ENCODE results near the gene KCTD13.
"Not testable (repeated sequence)": the region's sequence is repeated elsewhere in the genome, so short reads cannot be mapped to it uniquely, and the experiment has no call there.

Gene KCTD13

DNA sequence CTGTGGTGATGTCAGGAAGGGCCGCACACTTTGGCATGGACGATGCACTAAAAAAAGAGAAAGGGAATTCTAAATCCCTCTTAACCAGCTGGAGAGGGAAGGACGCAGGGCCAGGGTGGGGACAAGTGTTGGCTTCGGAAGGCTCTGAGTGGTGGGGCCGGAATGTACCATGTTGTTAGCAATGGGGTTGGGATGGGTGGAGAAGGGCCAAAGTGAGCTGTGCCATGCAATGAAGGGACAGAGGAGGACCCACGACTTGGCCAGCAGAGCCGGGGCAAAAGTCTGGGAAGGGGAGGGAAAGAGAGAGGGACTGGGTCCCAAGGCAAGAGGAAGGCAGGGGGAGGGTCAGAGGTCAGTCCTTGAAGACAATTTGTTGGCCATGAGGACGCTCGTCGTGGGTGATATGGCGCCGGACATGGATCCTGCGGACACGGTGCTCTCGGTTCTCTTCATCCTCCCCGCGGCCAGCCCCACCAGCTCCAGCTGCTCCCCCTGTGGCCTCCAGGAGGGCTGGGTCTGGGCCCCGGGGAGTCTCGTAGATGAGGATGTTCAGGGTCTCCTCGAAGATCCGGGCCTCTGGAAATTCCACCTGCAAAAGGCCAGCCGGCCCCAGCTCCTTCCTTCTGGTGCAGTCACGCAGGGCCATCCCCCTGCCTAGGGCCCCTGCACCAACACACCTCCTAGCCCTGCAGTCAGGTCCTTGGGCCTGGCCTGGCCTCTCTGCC, 19.3 kb downstream of the KCTD13 start:
- DNase-seq (ENCODE audit: low read depth) = no peak

DNA sequence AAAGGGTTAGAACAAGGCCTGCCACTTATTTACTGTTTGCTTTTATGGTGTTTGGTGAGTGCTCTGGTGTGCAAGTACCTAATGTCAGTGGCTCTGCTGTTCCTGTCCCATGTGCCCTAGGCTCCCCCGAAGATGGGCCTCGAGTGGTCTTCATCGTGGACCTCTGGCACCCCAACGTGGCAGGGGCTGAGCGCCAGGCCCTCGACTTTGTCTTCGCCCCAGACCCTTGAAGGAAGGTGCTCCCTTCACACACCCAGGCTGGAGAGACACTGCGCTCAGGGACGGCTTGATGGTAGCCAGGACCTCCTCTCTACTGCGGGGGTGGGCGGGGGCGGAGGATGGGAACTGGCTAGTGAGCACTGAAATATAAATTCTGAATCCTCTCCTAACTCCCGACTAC, 20.4 kb downstream of the KCTD13 start:
- DNase-seq (ENCODE audit: low read depth) = no peak

DNA sequence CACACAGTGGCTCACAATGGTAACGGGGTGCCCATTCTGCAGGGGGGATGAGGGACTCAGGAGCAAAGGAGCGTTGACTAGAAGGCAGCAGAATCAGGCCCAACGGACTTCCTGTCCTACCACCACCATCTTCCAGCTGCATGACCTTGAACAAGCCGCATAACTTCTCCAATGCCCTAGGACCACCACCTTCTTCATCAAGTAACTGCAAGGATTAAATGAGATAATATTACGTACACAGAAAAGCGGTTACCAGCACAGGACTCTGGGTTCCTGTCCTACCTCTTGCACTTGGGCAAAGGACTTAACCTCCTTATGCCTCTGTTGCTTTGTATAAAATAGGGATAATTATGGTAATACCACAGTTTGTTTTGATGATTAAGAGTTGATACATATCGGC, 21.1 kb downstream of the KCTD13 start:
- DNase-seq (ENCODE audit: low read depth) = no peak

DNA sequence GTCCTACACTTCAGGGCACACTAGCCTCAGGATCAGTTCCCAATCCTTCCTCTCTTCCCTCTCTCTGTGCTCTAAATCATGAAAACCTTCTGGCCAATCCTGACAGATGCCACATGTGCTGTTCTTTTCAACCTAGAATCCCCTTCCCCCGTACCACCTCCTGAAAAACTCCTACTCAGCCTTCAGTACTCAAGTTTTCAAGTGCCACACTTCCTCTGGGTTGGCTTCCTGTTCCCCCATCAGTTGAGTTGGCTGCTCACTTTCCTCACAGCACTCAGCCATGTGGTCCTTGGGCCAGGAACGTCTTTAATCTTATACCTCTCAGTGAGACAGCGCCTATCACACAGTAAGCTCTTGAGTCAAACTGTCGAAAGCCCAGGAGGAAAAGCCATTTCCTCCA, 22.4 kb downstream of the KCTD13 start:
- DNase-seq (ENCODE audit: low read depth) = no peak

DNA sequence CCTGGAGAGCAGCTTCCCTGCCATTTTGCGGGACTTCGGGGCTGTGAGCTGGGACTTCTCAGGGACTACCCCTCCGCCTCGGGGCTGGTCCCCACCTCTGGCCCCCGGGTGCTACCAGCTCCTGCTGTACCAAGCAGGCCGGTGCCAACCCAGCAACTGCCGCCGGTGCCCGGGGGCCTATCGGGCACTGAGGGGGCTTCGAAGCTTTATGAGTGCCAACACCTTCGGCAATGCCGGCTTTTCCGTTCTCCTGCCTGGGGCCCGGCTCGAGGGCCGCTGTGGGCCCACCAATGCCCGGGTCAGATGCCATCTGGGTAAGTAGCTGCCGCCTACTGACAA, 24.4 kb downstream of the KCTD13 start:
- DNase-seq (ENCODE audit: low read depth) = no peak

DNA sequence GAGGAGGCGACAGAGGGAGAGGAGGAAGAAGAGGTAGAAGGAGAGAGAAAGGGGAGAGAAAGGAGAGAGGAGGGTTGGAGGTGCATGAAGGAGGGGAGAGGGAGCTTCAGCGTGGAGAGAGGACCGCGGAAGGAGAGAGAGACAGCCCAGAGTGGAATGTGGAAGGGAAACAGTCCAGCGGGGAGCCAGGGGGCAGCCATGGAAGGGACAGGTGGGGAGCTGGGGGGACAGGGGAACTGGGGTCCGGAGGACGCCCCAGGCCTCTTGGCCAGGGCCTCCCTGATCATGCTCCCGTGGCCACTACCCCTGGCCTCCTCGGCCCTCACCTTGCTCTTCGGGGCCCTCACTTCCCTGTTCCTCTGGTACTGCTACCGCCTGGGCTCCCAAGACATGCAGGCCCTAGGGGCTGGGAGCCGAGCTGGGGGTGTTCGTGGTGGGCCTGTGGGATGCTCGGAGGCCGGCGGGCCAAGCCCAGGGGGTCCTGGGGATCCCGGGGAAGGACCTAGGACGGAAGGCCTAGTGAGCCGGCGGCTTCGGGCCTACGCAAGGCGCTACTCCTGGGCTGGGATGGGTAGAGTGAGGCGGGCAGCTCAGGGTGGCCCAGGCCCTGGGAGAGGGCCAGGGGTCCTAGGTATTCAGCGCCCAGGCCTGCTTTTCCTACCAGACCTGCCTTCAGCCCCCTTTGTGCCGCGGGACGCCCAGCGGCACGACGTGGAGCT, 25.0 kb downstream of the KCTD13 start:
- DNase-seq (ENCODE audit: low read depth) = no peak

DNA sequence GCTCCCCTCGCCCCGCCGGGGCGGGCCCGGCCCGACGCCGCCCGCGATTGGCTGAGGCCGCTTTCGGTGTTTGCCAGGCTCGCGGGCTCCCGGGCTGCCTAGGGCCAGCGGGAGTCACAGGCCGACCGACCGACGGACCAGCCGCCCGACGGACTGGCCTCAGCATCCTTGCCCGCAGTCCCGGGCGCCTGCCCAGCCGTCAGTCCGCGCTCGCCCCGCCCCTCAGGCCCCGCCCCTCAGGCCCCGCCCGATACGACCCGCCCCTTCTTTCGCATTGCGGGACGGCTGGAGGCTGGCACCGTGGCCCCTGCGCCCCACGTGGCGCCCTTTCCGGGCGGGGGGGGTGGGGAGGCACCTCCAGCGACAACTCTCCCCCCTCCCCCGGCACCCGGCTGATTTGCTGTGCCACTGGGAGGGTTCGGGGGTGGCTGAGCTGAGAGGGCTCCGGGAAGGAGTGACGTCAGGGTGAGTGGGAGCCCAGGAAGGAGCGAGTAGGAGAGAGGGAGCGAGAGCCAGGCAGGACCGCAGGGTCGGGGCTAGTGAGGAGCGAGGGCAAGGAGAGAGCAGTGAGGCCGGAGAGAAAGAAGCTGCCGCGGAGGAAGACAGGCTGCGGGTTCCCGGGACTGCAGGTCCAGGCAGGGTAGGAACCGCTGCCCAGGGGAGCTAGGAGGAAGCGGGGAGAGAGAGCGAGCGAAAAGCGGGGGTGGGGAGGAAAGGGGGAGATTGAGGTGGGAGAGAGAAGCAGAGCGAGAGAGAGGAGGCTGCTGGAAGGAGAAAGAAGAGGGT, 25.7 kb downstream of the KCTD13 start, which contains the start of gene ASPHD1:
TSS of gene ASPHD1 (plus strand) at position 387 of the 786 bp plus-strand sequence. CDS start 484 bp downstream, outside the sequence.
- peak; percentile 47 for DNase-seq (ENCODE audit: low read depth)

DNA sequence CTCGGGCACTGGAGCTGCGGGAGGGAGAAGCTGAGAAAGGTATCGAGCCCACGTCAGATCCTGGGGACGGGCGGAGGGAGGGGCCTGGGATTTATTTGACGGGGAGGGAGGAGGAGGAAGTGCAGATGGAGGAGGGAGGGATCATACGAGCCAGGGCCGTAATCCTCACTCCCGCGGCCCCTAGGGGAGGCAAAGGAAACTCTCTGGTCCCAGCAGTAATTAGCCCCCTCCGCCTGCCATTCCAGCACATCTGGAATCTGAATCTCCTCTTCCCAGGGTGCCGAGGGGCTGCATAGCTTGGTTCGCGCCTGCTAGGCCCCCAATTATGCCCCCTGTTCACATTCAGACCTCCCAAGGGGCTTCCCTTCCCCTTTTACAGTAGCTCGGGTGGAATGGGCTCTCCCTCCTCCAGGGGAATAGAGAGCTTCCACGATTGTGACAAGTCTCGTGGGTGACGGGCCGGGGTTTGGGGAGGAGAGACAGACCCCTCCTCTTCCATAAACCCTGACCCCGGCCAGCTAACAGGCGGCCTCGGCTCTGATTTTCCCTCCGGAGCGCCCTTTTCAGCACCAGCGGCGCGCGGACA, 26.4 kb downstream of the KCTD13 start, which contains the start of gene SEZ6L2:
TSS of gene SEZ6L2 (minus strand) at position 35 of the 586 bp plus-strand sequence. CDS start 531 bp downstream, outside the sequence.
- DNase-seq (ENCODE audit: low read depth) = peak; percentile 74

DNA sequence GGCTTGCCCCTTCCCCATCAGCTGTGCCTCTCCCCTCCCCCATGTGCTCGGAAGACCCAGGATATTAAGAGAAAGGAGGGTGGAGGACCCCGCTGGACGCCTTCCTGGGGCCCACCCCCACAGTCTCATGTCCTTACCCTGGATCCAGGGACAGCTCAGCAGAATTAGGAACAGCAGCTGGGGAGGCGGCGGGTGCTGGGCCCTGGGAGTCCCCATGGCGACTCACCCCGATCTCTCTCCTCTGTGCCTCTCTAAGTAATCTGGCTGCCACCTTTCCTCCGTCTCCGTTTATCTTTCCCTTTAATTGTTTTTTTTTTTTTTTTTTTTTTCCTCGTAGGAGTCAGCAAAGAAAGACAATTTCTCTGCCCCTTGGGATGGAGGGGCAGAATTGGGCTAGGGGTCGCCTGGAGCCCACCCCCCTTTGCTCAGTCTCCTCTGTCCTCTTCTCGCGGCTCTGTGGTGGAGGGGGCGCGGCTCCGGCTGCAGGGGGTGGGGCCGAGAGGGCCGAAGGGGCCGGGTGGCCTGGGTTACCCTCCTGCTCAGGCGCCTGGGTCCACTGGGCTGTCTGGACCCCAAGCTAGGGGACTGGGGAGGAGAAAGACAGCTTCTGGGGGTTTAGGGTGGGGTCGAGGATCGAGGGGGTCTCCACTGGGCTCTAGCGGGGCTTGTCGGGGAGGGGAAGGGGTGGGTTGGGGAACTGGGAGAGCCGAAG, 27.1 kb downstream of the KCTD13 start:
- DNase-seq (ENCODE audit: low read depth) = no peak

DNA sequence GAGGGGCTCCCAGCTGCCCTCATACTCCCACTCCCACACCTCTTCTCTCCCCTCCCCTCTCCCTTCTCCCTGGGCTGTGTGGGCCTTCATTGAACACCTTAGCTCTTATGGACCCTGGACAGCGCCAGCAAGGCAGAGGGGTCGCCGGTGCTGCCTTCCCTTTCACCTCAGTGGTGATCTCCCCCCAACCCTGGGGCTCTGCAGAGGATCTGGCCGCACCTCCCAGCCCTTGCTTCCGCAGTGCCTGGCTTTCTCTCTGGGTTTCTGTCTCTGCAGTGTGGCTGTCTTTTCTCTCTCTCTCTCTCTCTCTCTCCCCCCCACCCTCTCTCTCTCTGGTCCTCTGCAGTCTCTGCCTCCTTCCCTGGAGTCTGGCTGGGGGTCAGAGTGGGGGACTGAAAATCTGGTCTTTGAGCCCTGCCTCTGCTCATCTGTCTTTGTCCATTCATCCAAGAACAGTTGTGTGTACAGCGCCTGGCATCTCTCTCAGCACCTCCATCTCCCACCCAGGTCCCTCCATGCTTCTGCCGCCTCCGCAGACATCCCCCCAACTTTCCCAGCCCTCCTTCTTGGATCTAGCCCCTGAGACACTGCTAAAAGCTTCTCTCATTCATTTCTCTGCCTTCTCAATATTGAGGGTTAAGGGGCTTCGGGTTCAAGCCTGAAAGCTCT, 27.8 kb downstream of the KCTD13 start:
- no peak for DNase-seq (ENCODE audit: low read depth)

DNA sequence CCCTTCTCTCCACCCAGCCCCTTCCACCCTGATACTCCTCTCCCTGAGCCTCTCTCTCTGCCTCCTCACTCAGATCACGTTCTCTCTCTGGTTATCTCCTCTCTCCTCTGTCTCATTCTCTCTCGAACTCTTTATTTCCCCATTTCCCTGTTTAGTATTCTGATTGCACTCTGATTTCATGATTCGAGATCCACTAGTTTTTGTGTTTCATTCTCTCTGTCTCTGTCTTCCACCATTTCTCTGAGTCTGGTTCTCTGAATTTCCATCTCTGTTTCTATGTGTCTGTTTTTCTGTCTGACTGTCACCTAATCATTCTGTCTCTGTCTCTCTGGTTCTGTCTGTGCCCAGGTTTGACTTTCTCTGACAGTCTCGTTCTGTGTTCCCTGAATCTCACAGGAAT, 28.7 kb downstream of the KCTD13 start:
- no peak for DNase-seq (ENCODE audit: low read depth)

DNA sequence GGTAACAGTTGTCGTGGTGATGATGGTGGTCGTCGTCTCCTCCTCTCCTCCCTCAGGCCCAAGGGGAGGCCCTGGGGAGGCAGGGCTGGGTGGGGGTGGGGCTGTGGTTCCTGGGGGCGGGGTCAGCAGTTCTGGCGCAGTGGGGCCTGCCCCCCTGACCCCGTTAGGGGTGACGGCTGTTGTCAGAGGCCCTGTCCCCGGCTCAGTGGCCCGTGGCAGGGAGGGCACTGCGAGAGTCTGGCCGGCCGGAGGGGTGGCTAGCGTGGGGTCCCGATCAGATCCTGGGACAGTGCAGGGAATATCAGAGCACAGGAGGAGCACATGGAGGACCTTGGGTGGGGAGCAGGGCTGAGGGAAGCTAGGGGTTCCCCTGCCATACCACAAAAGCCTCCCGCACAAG, 29.2 kb downstream of the KCTD13 start:
- DNase-seq (ENCODE audit: low read depth) = no peak

DNA sequence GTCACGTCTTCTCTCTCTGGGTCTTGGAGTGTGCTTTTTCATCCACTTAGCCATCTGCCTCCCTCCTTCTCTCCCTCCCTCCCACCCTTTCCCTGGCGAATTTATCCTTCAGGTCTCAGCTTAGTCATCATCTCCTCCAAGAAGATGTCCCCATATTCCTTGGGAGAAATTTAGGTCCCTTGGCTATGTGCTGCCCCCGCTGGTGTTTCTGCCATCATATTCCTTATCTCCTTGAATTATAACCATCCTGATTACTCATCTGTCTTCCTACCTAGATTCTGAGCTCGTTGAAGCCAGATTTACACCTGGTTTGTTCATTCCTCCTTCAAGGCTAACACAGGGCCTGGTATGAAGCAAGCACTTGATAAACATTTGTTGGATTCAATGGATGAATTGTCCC, 31.7 kb downstream of the KCTD13 start:
- DNase-seq (ENCODE audit: low read depth) = no peak

DNA sequence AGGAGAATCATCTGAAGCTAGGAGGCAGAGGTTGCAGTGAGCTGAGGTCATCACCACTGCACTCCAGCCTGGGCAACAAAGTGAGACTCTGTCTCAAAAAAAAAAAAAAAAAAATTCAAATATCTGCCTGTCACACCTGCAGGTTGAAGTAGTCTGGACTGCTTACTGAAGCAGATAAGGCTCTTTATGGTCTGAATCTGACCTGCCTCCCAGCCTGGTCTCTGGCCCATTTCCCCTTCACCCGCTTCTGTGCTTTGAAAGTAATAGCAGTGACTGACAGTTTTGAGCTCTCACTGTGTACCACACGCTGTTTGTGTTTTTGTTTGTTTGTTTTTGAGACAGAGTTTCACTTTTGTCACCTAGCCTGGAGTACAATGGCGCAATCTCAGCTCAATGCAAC, 32.5 kb downstream of the KCTD13 start:
- no peak for DNase-seq (ENCODE audit: low read depth)

DNA sequence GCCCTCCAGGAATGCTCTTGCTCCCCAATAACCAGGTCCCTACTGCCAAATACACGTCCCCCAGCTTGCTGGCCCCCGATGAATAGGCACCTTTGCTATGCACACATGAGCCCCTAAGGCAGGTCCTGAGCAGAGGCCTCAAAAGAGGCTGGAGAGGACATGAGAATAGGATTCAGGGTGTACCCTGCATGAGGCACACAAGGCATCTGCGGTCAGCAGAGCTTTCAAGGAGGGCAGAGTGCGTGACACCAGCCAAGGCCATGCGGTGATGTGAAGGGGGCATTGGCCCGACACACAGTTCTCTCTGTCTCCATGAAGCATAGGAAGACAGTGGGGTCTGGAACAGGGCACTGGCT, 33.6 kb downstream of the KCTD13 start:
- no peak for DNase-seq (ENCODE audit: low read depth)

DNA sequence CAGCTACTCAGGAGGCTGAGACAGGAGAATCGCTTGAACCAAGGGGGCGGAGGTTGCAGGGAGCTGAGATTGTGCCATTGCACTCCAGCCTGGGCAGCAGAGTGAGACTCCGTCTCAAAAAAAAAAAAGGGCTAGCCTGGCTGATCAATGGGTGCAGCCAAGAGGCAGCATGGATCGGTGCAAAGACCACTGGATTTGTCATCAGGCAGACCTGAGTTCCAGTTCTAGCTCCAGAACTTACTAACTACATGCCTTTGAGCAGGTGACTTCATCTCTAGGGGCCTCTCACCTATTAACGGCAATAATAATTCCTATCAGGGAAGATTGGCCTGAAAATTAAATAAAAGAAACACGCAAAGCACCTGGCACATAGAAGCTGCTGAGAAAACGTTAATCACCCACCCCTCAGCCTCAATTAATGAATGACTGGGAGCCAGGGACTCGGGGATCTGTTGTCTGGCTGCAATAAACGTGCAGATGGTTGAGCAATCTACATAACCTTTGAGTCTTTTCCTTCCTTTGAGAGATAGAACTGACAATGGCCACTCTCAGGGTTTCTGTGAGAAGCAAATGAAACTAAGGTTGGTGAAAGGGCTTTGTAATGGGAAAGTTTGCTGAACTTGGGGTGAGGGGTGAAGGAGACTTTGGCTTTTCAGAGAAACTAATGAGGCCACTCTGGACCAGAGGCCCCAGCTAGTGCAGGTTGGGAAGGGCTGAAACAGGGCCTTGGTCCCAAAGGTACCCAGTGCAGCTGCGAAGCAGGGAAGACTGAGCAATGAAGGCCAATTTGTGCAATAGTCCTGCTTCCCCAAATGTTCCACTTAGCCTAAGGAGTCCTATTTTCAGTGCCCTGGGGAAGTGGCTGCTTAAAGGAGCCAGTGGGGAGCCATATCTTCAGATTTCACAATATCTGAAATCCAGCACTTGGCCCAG, 34.2 kb downstream of the KCTD13 start:
- no peak for DNase-seq (ENCODE audit: low read depth)

DNA sequence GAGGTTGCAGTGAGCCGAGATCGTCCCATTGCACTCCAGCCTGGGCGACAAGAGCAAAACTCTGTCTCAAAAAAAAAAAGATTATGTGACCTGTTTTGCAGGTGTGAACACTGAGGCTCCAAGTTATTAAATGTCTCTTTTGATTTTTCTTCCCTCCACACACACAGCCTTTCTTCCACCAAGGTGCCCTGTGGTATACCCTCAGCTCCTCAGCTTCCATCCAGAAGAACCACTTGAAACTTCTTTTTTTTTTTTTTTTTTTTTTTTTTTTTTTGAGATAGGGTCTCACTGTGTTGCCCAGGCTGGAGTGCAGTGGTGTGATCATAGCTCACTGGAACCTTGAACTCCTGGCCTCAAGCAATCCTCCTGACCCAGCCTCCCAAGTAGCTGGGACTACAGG, 36.7 kb downstream of the KCTD13 start:
- DNase-seq (ENCODE audit: low read depth) = not testable (repeated sequence)

DNA sequence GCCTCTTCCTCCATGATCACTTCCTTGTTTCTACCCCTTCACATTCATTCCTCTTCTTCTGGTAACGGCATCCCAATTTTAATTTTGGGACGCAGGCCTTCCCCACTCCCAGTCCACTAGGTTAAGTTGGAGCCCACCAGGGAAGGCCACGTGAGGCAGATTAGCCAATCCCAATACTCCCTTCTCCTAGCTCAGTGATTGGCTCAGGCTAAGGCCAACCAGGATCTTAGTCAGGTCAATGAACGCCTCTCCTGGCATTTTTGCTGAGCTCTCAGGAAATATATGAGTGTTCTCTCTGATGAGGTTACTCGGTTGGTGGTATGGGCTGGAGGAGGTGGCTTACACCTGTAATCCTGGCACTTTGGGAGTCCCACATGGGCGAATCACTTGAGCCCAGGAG, 42.0 kb downstream of the KCTD13 start:
- DNase-seq (ENCODE audit: low read depth) = no peak

DNA sequence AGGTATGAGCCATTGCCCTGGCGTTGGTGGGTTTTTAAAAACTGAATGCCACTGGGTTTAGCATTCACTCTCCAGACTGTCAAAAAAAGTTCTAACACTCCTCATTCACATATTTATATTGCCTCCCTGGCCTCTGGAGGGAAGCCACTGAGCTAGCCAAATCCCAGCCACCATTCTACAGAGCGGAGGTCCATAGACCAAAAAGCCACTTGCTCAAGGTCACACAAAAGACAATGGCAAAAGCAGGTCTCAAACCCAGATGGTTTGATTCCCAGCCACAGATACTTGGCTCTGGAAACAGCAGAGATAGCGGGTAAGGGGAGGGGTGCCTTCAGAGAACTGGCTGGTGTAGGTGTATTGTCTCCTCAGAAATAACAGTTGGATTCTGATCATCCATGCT, 45.0 kb downstream of the KCTD13 start:
- no peak for DNase-seq (ENCODE audit: low read depth)

DNA sequence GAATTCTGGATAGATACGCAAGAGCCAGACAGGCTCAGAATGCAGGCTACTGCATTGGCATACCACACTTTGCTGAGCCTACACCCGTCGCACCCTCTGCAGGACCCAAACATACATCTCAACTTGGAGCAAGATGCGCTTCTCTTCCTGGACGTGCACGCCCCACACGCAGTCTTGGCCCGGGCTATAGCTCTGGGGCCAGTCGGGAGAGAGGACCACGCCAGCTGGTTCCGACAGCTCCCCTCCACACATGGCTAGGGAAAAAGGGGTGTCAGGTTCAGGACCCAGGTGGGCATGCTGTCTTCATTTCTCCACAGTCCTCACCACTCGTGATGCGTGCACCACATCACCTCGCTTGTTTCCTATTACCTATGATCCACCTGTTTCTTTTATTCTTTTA, 47.9 kb downstream of the KCTD13 start:
- no peak for DNase-seq (ENCODE audit: low read depth)

Data from stimulated activated CD8-positive, alpha-beta memory T cell treated with anti-CD3 and anti-CD28 coated beads, Interleukin-15, amount 100 ng/mL, for 24 hours (primary cell).